NCI-H460 (cell line): ENCODE measurements around the gene ITGB5. TPM values are rescaled to one million over a fixed set of nuclear protein-coding genes. Genes with fewer than 3 reads are reported as not detected.

ENCODE experiments used
- DNase-seq: peaks from one replicate; pipeline ENCODE4 v3.0.0-alpha.2; 2016; ENCODE audit warnings: low read depth; ENCODE audit errors: extremely low read depth
- total RNA-seq: library from RNA; depleted of rRNA; stranded (reverse); fragments of >200 nt; shearing (Covaris generic); gene quantifications from 2 replicates; pipeline ENCODE4 v1.2.3, GENCODE V29; 2014

The ITGB5 gene
- total RNA-seq, 1 experiment from 2014 or later = 127 TPM

DNA sequence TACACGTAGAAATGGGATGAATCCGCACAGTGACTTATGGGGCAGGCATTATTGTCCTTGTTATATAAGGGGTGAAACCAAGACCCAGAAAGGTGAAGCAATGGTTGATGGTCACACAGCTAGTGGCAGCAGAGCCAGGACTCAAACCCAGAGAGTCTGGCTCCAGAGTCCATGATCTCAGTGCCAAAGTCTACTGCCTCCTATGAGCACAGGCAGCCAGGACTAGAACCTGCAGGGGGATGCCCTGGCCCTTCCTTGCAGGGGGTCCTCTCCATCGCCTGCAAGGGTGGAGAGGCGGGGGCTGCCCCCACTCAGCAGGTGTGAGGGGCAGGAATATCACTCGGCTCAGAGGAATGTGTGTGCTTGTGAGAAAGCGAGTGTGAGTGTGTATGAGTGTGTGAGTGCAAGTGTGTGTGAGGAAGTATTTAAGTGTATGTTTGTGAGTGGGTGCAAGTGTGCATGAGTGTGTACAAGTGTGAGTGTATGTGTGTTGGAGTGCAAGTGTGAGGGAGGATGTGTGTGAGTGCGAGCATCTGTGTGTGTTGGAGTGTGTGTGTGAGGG lies 112.2 kb downstream of the ITGB5 start:
- DNase-seq = no peak

DNA sequence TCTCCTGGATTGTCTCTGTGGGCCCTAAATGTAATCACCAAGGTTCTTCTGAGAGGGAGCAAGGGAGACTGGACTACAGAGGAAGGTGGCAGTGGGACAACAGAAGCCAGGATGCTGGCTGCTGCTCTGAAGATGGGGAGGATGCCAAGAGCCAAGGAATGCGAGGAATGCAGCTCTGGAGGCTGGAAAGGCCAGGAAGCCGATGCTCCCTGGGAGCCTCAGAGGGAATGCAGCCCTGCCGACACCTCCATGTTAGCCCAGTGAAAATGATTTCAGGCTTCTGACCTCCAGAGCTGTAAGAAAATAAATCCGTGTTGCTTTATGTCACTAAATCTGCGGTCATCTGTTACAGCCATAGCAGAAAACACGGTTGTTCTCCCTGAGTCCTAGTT lies 112.8 kb downstream of the ITGB5 start:
- DNase-seq = no peak

DNA sequence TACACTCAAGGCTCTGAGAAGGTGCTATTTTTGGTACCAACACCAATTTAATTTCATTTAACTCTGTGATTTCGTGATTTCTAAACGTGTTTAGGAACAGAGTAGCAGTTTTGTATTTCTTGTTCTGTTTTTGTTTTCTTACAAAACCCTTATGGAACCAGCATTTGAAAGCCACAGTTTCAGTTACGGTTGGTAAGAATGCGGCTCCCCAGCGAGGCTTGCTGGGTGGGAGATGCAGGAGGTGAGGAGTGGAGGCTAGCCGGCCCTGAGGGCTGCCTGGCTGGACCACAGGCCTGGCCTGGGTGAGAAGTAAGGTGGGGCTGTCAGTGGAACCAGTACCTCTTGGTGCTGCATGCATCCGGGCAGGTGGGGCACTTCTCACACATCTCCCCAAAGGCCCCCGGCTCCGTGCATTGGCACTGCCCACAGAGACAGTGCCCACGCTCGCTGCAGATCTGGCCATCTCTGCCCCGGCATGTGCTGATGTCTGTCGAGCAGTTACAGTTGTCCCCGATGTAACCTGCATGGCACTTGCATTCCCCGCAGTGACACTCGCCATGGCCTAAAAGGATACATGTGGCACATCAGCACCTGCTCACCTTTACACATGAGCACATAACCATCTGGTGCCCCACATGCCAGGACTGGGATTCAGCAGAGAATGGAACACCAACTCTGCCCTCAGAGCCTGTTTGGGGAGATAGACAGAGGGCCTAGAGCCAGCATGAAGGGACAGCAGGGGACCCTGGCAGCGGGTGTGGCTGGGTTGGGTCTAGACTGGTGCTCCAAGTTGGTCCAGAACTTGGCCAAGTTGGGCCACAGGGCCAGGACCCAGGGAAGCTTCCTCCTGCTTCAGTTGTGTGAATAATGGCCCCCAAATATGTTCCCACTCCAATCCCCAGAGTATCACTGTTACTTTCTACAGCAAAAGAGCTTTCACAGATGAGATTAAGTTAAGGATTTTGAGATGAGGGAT lies 113.5 kb downstream of the ITGB5 start:
- DNase-seq = no peak

DNA sequence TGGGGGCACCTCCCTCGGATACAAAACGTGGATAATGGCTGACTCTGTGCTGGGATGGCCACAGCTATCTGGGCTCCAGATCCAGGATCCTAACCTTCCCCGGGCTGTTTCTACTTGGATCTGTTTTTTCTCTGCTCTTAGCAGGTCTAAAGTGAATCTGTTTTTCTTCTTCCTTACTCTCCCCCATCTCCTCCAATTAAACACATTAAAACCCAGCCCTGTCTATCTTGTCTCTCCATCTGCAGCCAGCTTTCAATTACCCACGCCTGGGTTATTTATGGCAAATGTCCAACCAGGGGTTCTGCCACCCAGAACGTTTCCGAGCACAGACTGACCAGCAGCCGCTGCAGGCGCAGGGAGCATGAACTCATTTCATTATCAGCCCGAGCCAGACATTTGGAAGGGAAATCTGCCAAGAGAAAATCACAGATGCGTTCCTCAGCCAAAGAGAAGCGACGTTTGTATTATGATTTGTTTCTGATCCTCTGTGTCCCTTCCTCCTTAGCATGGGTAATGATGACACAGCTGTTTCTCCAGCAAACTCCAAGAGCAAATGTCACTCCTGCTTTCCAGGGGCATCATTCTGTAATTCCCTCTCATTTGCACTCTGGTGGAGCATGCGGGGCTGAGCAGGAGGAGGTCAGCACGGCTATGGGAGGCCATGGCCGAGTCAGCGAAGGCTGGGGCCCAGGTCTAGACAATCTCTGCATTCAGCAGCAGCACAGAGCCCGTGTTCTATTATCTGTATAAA lies 114.9 kb downstream of the ITGB5 start:
- no peak for DNase-seq

DNA sequence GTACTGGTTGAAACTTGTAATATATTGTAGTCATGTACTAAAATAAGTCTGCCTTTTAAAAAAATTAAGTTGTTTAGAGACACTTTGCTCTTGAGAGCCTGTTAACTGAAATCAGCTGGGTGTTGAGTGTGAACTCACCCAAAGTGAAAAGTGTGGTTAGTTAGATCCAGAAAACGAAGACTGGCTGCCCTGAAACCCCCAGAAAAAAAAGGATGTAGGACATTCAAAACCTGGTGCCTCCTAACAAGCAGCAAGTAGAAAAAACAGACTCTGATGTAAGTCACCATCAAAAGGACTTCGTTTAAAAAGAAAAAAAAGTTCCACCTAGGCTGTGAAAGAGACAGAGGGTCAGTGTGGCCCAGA lies 116.1 kb downstream of the ITGB5 start:
- no peak for DNase-seq

DNA sequence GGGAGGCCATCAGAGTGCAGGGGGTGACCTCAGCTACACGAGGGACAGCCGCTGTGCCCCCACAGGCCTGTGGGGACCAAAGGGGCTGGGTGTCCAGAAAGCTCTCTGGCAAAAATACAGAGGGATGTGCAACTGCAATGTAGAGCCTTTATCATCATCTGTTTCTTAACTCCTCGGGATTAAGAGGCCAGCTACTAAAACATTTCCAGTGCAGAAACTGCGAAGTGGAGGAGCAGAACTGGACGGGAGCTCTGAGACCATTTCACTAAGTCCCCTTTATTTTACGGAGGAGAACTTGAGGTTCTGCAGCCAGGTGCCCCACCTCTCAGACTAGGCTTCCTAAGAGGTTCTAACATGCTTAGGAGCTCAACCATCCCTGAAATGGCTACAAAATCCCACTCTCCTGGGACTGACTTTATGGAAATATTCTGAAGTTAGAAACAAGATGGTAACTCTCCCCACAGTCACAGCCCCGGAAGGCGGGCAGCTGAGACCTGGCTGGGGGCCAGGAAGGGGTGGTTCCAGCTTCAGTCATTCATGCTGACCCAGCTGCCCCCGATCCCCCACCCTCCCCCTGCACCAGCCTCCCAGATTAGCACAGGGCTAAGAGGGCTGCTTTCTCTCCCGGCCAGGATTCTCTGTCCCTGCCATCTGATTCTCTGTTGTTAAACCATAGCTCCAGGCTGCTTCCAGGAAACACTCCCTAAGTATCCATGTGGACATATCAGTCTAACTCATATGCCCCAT lies 116.7 kb downstream of the ITGB5 start:
- DNase-seq = no peak

DNA sequence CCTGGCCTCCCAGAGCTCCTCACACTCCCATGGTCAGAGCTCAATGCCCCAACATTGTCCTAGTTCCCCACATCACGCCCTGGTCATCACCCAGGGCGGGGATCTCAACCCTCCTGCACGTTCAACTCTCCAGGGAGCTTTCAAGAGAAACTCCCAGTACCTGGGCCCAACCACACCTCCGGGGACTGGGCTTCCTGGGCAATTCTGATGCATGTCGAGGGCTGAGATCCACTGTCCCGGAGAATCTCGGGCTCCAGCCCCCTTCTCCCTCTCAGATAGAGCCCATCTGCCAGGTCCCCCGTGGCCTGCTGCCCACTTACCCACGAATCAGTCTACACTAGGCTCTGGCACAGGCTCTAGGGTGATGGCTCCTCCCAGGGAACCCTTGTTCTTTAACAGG lies 117.7 kb downstream of the ITGB5 start:
- no peak for DNase-seq

DNA sequence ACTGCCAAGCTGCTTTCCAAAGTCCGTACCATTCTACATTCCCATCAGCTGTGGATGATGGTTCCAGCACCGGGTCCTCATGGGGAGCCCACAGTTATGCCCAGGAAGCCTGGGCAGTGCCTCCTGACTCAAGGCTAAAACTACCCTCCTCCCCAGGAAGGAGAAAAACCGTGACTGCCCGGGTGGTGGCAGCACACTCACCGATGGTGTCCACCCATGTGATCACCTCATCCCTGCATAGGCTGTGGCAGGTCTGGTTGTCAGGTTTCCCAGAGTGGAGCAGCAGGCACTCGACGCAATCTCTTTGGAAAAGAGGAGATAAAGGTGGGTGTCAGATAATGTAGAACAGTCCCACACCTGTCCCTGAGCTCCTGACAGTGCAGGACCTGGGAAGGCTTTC lies 118.4 kb downstream of the ITGB5 start:
- no peak for DNase-seq

DNA sequence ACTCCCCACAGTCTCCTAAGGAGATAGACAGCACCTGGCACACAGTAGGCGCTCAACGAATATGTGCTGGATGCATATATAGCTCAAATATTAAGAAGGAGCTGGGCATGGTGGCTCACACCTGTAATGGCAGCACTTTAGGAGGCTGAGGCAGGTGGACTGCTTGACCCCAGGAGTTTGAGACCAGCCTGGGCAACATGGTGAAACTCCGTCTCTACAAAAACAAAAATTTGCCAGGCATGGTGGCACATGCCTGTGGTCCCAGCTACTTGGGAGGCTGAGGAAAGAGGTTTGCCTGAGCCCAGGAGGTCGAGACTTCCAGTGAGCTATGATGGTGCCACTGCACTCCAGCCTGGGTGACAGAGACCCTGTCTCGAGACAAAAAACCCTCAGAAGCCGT lies 119.5 kb downstream of the ITGB5 start:
- no peak for DNase-seq

DNA sequence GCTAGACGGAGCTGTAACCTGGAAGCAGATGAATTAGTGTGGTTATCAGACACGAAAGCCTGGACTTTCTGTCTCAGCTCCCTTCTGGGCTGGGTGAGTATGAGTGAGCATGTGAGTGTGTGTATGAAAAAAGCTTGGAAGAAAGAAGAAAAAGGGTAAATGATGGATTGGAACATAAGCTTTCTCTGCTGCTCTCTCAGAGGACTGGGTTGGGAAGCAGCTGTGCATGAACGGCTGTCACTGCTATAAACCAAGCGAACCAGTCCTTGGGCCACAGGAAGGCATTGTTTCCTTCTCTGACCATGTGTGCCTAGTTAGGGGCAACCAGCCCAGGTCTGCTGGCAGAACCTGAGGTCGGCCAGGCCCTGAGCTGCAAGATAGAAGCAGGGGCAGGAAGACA lies 119.9 kb downstream of the ITGB5 start:
- DNase-seq = no peak

DNA sequence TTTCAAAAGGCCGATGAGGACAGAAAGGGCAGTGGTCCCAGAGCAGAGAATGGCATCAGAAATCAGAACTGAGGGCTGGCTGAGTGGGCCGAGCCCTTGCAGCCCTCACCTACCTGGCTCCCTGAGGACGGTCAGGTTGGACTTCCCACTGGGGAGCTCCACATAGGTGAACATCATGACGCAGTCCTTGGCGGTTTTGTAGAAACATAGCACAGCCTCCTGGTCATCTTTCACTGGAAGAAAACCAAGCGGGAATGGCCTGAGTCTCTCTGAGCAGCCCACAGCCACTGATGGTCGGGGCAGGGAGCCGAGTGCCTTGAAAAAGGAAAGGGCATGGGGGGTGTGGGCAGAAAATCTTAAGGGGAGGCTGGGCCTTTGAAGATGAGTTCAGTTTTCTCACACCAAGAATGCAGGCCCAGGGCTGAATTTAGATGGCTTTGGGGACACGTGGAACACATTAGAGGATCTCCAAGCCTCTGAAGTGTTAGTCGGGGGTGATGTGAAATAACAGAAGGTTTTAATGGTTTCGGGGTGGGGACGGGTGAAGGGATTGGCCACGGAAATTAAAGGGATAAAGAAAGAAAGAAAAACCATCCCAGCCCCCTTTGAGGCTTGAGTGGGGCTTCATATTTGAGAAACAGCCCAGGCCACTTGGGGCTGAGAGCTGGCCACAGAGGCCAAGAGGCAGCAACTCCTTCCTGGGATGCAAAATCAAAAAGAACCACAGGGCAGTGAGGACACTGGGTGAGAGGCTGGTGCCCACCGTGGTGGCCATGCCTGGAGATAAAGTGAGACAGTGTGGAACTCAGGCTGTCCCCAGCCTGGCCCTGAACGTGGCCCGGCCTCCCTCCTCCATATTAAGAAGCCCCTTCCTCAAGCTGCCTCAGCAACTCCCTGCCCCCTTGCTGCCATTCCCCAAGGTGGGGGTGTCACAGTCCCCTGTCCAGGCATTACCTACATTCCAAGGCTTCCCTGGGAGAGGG lies 120.8 kb downstream of the ITGB5 start:
- no peak for DNase-seq

DNA sequence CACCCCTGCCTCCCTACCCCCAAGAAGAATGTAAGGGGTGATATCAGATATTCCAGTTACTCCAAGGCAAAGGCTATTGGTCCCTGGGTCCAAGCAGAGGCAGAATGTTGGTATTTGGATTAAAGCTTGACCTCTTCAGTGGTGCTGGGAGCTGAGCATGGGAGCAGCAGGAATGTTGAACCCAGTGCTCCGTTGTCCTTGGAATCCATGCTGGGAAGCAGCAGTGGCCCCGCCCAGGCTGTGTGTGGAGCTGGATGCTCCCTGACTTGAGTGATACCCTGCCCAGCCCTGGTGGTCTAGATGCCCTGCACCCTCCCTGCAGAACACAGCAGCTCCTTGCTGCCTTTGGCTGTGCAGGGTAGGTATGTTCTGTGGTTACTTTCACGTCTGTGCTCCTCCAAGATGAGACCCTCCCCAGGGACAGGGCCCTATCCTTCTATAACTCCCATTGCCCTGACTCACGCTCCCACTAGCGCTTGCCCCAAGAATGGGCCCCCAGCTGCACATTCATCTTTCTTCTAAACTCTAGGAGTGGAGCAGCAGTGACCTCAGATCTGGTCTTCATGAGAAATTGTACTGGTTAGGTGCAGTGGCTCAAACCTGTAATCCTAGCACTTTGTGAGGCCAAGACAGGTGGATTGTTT lies 121.8 kb downstream of the ITGB5 start:
- no peak for DNase-seq

DNA sequence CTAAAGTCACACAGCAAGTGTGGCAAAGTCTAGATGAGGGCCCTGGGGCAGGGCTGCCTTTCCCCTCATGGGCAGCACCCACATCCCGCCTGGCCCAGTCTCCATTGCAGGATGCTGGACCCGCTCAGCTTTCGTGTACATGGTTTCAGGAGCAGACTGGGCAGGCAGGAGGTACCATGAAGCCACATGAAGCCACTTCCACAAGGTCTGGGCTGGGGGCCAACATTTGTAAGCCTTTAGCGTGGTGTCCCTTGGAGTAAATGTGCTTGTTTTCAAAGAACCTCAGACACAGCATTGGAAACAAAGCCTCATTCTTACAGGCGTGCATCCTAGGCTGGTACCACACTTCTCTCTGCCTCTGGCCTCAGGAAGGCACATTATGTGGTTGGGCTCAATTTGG lies 122.4 kb downstream of the ITGB5 start:
- DNase-seq = no peak

DNA sequence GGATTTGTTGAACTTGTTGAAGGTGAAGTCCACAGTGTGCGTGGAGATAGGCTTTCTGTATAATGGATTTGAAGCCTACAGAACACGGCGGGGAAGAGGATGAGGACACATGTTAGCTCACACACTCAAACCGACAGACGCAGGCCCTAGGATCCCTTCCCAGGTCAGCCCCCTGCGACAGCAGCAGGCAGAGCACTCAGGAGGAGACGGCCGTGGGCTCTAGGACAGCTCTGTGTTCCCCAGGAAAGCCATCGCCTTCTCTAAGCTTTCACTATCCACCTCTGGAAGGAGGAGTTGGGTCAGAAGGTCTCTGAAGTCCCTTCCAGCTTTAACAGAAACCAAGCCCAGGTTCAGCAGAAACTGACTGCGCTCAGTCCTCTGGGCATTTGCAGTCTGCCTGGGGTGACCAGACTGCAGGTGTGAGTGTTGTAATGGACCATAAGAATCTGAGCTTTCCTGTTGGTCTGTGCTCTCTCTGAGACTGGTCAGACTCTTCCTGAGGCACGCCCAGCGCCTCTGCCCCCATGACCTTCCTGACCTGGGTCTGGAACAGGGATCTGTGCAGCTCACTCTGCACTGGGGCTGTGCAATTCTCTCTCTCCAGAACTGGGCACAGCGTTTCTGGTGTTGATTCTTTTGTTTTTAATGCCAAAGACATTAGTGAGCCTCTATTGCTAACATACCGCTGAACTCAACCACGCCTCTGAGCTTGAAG lies 123.4 kb downstream of the ITGB5 start:
- DNase-seq = no peak

DNA sequence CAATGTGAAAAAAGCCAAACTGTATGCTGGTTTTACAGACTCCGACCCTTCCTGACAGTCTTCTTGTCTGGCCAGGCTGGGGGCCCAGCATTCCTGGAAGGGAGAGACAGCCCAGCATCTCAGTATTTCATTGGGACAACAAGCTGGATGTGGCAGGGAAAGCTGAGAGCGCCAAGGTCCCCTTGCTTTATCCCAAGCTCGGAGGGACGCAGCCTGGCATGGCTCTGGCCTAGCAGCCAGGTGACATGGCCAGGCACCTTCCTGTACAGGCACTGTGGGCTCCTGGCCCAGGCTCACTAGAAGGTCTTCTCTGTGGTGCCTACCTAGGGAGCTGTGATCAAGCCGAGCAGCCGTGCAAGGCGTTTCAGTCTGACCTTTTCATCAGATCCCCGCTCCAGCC lies 124.0 kb downstream of the ITGB5 start:
- no peak for DNase-seq

DNA sequence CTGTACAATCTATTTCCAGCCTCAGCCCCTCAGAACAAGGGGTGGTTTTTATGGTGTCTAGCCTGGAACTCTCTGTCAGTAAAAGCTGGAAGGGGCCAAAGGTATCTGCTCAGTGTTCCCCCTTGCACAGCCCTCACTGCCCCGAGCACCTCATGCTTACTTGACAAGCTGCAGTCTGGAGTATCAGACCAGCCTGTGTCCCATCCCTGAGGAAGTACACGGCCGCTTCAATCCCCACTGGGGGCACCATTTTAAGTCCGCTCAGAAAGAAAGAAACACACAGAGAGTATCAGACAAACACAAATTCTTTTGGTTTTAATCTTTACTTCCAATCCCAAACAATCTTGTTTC lies 124.5 kb downstream of the ITGB5 start:
- DNase-seq = no peak

DNA sequence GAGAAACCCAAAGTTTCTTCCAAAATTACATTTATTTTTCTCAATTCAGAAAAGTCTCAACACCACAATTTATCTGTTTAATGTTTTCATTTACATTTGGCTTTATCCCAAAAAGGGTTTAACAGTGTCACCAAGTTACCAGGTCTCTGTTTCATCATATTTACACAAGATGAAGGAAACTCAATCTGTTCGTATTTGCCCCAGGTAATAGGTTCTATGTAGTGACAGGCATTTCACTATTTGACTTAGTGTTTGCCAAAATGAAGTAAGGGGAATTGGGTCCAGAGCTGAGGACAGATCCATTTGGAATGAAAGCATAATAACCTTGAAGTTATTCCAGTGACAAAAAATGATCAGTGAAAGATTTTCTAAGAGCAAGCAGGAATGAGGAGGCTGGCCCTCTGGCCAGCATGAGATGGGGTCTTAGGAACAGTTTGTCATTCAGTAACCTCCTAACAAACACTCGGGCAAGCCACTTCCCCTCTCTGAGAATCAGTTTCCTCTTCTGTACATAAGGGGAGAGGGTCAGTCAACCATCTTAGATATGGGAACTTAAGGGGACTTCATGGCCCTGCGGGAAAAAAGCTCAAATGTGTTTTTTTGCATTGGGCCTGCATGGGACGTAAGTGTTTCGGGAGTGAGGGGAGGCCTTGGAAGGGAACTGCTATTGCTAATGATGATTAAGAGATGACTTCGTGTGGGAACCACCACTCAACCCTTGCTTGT lies 125.1 kb downstream of the ITGB5 start:
- no peak for DNase-seq

DNA sequence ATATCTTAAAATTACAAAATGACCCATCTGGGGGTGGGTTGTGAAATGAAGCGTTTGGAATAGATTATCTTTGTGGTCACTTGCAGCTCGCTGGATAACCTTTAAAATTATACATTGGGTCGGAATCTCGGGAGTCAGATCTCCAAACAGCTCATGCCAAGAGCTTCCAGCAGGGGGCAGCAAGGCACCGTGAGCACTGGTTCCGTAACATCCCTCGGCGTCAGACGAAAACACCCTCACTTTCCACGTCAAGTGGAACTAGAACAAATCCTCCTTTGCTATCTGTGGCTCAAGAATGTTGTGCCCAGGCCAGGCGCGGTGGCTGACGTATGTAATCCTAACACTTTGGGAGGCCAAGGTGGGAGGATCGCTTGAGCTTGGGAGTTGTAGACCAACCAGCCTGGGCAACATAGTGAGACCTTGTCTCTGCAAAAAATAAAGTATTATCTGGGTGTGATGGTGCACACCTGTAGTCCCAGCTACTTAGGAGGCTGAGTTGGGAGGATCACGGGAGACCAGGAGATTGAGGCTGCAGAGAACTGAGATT lies 125.8 kb downstream of the ITGB5 start:
- peak; percentile 72 for DNase-seq
